ENCODE data around the gene UNC5A. TPM values are rescaled to one million over a fixed set of nuclear protein-coding genes. Genes with fewer than 3 reads are reported as not detected.

UNC5A gene
- polyA plus RNA-seq, 1 of the 3 experiments (the other 2 are of a cell fraction), result 0.46 TPM

- Histone ChIP-seq H3K36me3 (replicated peaks in 1 of 2; ENCODE audit: control insufficient read depth in 1 of 2, insufficient read depth in 2 of 2, low read length in 1 of 2) (no peaks in the 10 kb centered on the region), H3K9me3 (no peaks in the 10 kb centered on the region), H3K27ac (ENCODE audit: low read depth in 2 of 2, low read length in 1 of 2) (no peak overlapping the region), H3K4me2 (no peak overlapping the region), H3K4me3 (ENCODE audit: low read depth in 2 of 2, low read length in 1 of 2) (no peak overlapping the region), H3F3A (replicated peaks; ENCODE audit: insufficient read depth) (no peaks in the 10 kb centered on the region), H3K9me2 (no peaks in the 10 kb centered on the region), H3K27me3 (ENCODE audit: insufficient read depth) (peaks cover 10% of the 10 kb centered on the region), H2AFZ (ENCODE audit: low read depth) (no peak overlapping the region), H4K20me1 (ENCODE audit: insufficient read depth) (no peaks in the 10 kb centered on the region), H3K79me2 (ENCODE audit: insufficient read depth) (no peaks in the 10 kb centered on the region), H3K4me1 (ENCODE audit: control insufficient read depth in 1 of 2, insufficient read depth in 2 of 2, low read depth in 1 of 2, low read length in 1 of 2) (peaks cover 0 to 40% of the 10 kb centered on the region in 2 experiments; a peak in 1 of 4 replicates), H3K9ac (no peak overlapping the region)
- TF ChIP-seq TEAD4 (IDR thresholded peaks at IDR 0.05; ENCODE audit: borderline replicate concordance, insufficient read depth) (no peak), CHD2 (IDR thresholded peaks at IDR 0.05; ENCODE audit: low read length, partially characterized antibody) (no peak)
- ChIA-PET CTCF (interaction anchor here (0.8 to 16.4 kb wide), 7 partner anchors 7 to 162 kb away, joined by 3 to 167 read pairs (median 3); no protein-coding TSS in a partner anchor), POLR2A (interaction anchor here (0.8 to 0.9 kb wide), 2 partner anchors 10 to 16 kb away, joined by 3 to 5 read pairs; no protein-coding TSS in a partner anchor)
- no peak for DNase-seq
- WGBS (ENCODE audit: low lambda C conversion rate), result 72% methylated on average over 7 of the region's 7 CpGs
Observed at GRCh38 chr5:176820937-176821336, 10.6 kb downstream of the UNC5A start.

- 81% methylated on average over 6 of the region's 6 CpGs for WGBS (ENCODE audit: low lambda C conversion rate)
- ChIA-PET CTCF (interaction anchor here (0.8 to 16.4 kb wide), 4 partner anchors 8 to 185 kb away, joined by 3 to 167 read pairs (median 4); partner anchors contain the start of gene UIMC1), POLR2A (interaction anchor here (0.9 kb wide), 1 partner anchor 16 kb away, joined by 3 read pairs; no protein-coding TSS in a partner anchor)
- Histone ChIP-seq H2AFZ (ENCODE audit: low read depth) (no peak overlapping the region), H3K9me3 (no peaks in the 10 kb centered on the region), H3K27ac (ENCODE audit: low read depth in 2 of 2, low read length in 1 of 2) (no peak overlapping the region), H3K4me1 (ENCODE audit: control insufficient read depth in 1 of 2, insufficient read depth in 2 of 2, low read depth in 1 of 2, low read length in 1 of 2) (peaks cover 0 to 40% of the 10 kb centered on the region in 2 experiments; a peak in 1 of 4 replicates), H4K20me1 (ENCODE audit: insufficient read depth) (no peaks in the 10 kb centered on the region), H3K4me3 (ENCODE audit: low read depth in 2 of 2, low read length in 1 of 2) (no peak overlapping the region), H3F3A (replicated peaks; ENCODE audit: insufficient read depth) (no peaks in the 10 kb centered on the region), H3K79me2 (ENCODE audit: insufficient read depth) (no peaks in the 10 kb centered on the region), H3K9ac (no peak overlapping the region), H3K4me2 (no peak overlapping the region), H3K9me2 (no peaks in the 10 kb centered on the region), H3K36me3 (replicated peaks in 1 of 2; ENCODE audit: control insufficient read depth in 1 of 2, insufficient read depth in 2 of 2, low read length in 1 of 2) (no peaks in the 10 kb centered on the region), H3K27me3 (ENCODE audit: insufficient read depth) (peaks cover 5% of the 10 kb centered on the region)
- no peak for DNase-seq
- TF ChIP-seq RFX5 (IDR thresholded peaks at IDR 0.05; ENCODE audit: low read length), result no peak
Observed at GRCh38 chr5:176821441-176821840, 11.1 kb downstream of the UNC5A start.

GRCh38 chr5:176822041-176822792 is 11.9 kb downstream of the UNC5A start:
- no peak overlapping the region for H3K4me3 ChIP-seq (ENCODE audit: low read depth in 2 of 2, low read length in 1 of 2)
- H3K79me2 ChIP-seq (ENCODE audit: insufficient read depth), result no peaks in the 10 kb centered on the region
- ChIA-PET POLR2A (no interaction called here), CTCF (interaction anchor here (0.7 to 16.4 kb wide), 7 partner anchors 8 to 184 kb away, joined by 3 to 167 read pairs (median 4); partner anchors contain the start of gene UIMC1)
- no peaks in the 10 kb centered on the region for H3F3A ChIP-seq (replicated peaks; ENCODE audit: insufficient read depth)
- no peaks in the 10 kb centered on the region for H3K36me3 ChIP-seq (replicated peaks in 1 of 2; ENCODE audit: control insufficient read depth in 1 of 2, insufficient read depth in 2 of 2, low read length in 1 of 2)
- H3K4me2 ChIP-seq, result no peak overlapping the region
- no peaks in the 10 kb centered on the region for H3K9me2 ChIP-seq
- no peak overlapping the region for H2AFZ ChIP-seq (ENCODE audit: low read depth)
- H3K27me3 ChIP-seq (ENCODE audit: insufficient read depth), result no peaks in the 10 kb centered on the region; the same call in none of the 2 replicates
- WGBS (ENCODE audit: low lambda C conversion rate), result 68% methylated on average over 12 of the region's 13 CpGs
- no peaks in the 10 kb centered on the region for H4K20me1 ChIP-seq (ENCODE audit: insufficient read depth)
- peaks cover 0 to 33% of the 10 kb centered on the region in 2 experiments; a peak in 1 of 4 replicates for H3K4me1 ChIP-seq (ENCODE audit: control insufficient read depth in 1 of 2, insufficient read depth in 2 of 2, low read depth in 1 of 2, low read length in 1 of 2)
- H3K9me3 ChIP-seq, result no peaks in the 10 kb centered on the region
- H3K27ac ChIP-seq (ENCODE audit: low read depth in 2 of 2, low read length in 1 of 2), result peak overlapping the region in 1 of 2 experiments; percentile 17; a peak in 2 of 4 replicates
- no peak overlapping the region for H3K9ac ChIP-seq
- DNase-seq, result no peak
- TF ChIP-seq TCF12 (IDR thresholded peaks at IDR 0.05), result no peak
- no peak for TF ChIP-seq JUND (IDR thresholded peaks at IDR 0.05)
- no peak for TF ChIP-seq NFIC (IDR thresholded peaks at IDR 0.05; ENCODE audit: borderline replicate concordance)
- TF ChIP-seq GABPA (IDR thresholded peaks at IDR 0.05; ENCODE audit: low read depth), result no peak
- no peak for TF ChIP-seq ZBTB33 (IDR thresholded peaks at IDR 0.05; ENCODE audit: borderline replicate concordance, low read depth)
- TF ChIP-seq GATA2 (CRISPR knock-in tag; IDR thresholded peaks at IDR 0.05), result no peak
- TF ChIP-seq REST (IDR thresholded peaks at IDR 0.05; ENCODE audit: low read depth, low read length), result no peak
- no peak for TF ChIP-seq ELF1 (IDR thresholded peaks at IDR 0.05)
- no peak for TF ChIP-seq RFX5 (IDR thresholded peaks at IDR 0.05; ENCODE audit: low read length)
- no peak for TF ChIP-seq YY1 (IDR thresholded peaks at IDR 0.05; ENCODE audit: low read depth)
- TF ChIP-seq TEAD4 (IDR thresholded peaks at IDR 0.05; ENCODE audit: borderline replicate concordance, insufficient read depth), result no peak
- TF ChIP-seq EZH2phosphoT487 (IDR thresholded peaks at IDR 0.05; ENCODE audit: borderline replicate concordance, low read depth), result no peak
